PC-3 (cell line): ENCODE data around the gene IGSF3. TPM values are rescaled to one million over a fixed set of nuclear protein-coding genes. Genes with fewer than 3 reads are reported as not detected.

Experiments used
- ATAC-seq: fragments of 200-7000 bp; cut with Tn5 transposase; 2 replicates; pipeline ENCODE4 v1.9.1; 2020; ENCODE audit warnings: mild to moderate bottlenecking, moderate library complexity
- BruUV-seq: library from RNA; stranded (reverse); fragments of 400-500 nt; replicated peaks from 2 replicates; lab custom pipeline; 2021; lab: Mats Ljungman, UMichigan
- CTCF ChIA-PET: fragments of 300-600 bp; sonication (Branson Sonifier 250); formaldehyde crosslinking; loops from one replicate; lab custom pipeline; 2022; ENCODE audit warnings: antibody characterized with exemption; lab: Charles Lee
- POLR2A ChIA-PET: fragments of 300-600 bp; sonication (Branson Sonifier 250); formaldehyde crosslinking; loops from one replicate; lab custom pipeline; 2022; ENCODE audit warnings: antibody characterized with exemption; ENCODE audit not compliant: unreplicated experiment; lab: Charles Lee
- DNase-seq: peaks from one replicate; pipeline ENCODE4 v3.0.0-alpha.2; 2015
- H2AFZ ChIP-seq: fragments of 300-600 bp; sonication (generic); 2 replicates; pipeline ENCODE4 v1.6.0; 2016; ENCODE audit warnings: antibody characterized with exemption, low read length
- H3F3A ChIP-seq: fragments of 300-600 bp; sonication (generic); one replicate; pipeline ENCODE4 v1.6.0; 2017; ENCODE audit warnings: antibody characterized with exemption, low read length, control low read depth, mild to moderate bottlenecking; ENCODE audit not compliant: unreplicated experiment
- H3K27ac ChIP-seq: fragments of 300-600 bp; sonication (generic); 2 replicates; pipeline ENCODE4 v1.5.1; 2016; ENCODE audit warnings: mild to moderate bottlenecking, low read length
- H3K27me3 ChIP-seq: fragments of 300-600 bp; sonication (generic); 2 replicates; pipeline ENCODE4 v1.6.1; 2016; ENCODE audit warnings: low read length, mixed read lengths
- H3K36me3 ChIP-seq: fragments of 300-600 bp; sonication (generic); 2 replicates; pipeline ENCODE4 v1.6.1; 2016; ENCODE audit warnings: low read depth, mixed run types, low read length, mixed read lengths
- H3K4me1 ChIP-seq: fragments of 300-600 bp; sonication (generic); 2 replicates; pipeline ENCODE4 v1.5.1; 2016; ENCODE audit warnings: low read length; ENCODE audit not compliant: insufficient read depth
- H3K4me2 ChIP-seq: fragments of 300-600 bp; sonication (generic); 2 replicates; pipeline ENCODE4 v1.6.0; 2016; ENCODE audit warnings: low read length
- H3K4me3 ChIP-seq: fragments of 300-600 bp; sonication (generic); 2 replicates; pipeline ENCODE4 v1.5.1; 2016; ENCODE audit warnings: mild to moderate bottlenecking, low read length, mixed read lengths
- H3K79me2 ChIP-seq: fragments of 300-600 bp; sonication (generic); 2 replicates; pipeline ENCODE4 v1.6.1; 2017; ENCODE audit warnings: low read length, mixed read lengths
- H3K9ac ChIP-seq: fragments of 300-600 bp; sonication (generic); 2 replicates; pipeline ENCODE4 v1.6.0; 2016; ENCODE audit warnings: mild to moderate bottlenecking, low read length
- H3K9me2 ChIP-seq: fragments of 300-600 bp; sonication (generic); replicated peaks from 2 replicates; pipeline ENCODE4 v1.6.1; 2016; ENCODE audit warnings: mixed run types, low read length, mixed read lengths
- H3K9me3 ChIP-seq: fragments of 300-600 bp; sonication (generic); 2 replicates; pipeline ENCODE4 v1.6.1; 2016; ENCODE audit warnings: low read length, mixed read lengths
- H4K20me1 ChIP-seq: fragments of 300-600 bp; sonication (generic); 2 replicates; pipeline ENCODE4 v1.6.1; 2016; ENCODE audit warnings: low read length, mixed read lengths
- EZH2 ChIP-seq: fragments of 300-600 bp; sonication (generic); IDR thresholded peaks from one replicate; pipeline ENCODE4 v1.6.1; 2017; ENCODE audit warnings: antibody characterized with exemption, mild to moderate bottlenecking, low read length; ENCODE audit not compliant: unreplicated experiment
- EZH2phosphoT487 ChIP-seq: fragments of 300-600 bp; sonication (generic); IDR thresholded peaks from 2 replicates; pipeline ENCODE4 v1.6.1; 2018; ENCODE audit warnings: mild to moderate bottlenecking, antibody characterized with exemption, low read length, borderline replicate concordance
- intact Hi-C: fragments of 100-400 bp; cut with micrococcal nuclease; formaldehyde crosslinking; loops from 2 replicates; pipeline ENCODE4 v1.9.0; 2023
- total RNA-seq: library from RNA; depleted of rRNA; stranded (reverse); fragments of >200 nt; gene quantifications from 2 replicates; pipeline ENCODE4 v1.2.3, GENCODE V29; 2014
- TF ChIP-seq, protein P1 (sequence below): fragments of 300-600 bp; sonication (generic); conservative IDR thresholded peaks from 2 replicates; pipeline ENCODE4 v1.5.1; 2017; ENCODE audit warnings: antibody characterized with exemption, low read depth, mild to moderate bottlenecking, low read length

The IGSF3 gene
- total RNA-seq, 1 experiment from 2014 or later, result 15.5 TPM

DNA sequence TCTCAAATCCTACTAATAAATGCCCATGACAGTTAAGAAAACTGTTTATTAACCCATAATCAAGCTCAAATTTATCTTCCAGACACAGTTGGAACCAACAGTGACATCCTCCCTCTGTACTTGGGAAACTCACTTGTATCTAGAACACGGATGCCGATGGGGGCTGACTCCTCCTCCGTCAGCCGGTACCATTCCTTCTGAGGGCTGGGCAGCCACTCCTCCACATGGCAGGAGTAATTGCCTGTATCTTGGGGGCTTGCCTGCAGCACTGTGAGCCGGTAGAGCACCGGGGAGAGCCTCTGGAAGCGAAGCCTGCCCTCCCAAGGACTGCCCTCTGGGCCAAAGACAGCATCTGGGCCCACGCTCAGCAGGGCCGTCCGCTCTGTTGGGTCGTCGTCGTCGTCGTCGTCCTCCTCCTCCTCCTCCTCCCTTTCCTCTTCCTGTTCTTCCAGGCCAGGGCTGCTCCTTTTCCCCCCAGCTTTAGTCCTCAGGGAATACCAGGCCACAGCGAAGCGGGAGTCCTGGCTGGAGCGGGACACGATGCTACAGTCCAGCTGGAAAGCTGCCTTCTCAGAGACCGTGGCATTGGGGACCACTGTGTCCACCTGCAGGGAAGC is 88.2 kb downstream of the IGSF3 start:
- POLR2A ChIA-PET, result no interaction called here
- CTCF ChIA-PET, result no interaction called here
- Histone ChIP-seq H3K27me3 (no peaks in the 10 kb centered on the region), H3K4me3 (no peak overlapping the region), H3K9ac (no peak overlapping the region), H3K9me2 (no peaks in the 10 kb centered on the region), H3F3A (no peaks in the 10 kb centered on the region), H3K4me2 (no peak overlapping the region), H3K79me2 (no peaks in the 10 kb centered on the region), H3K36me3 (no peaks in the 10 kb centered on the region), H3K9me3 (no peaks in the 10 kb centered on the region), H2AFZ (no peak overlapping the region), H3K4me1 (peaks cover 15% of the 10 kb centered on the region), H4K20me1 (no peaks in the 10 kb centered on the region), H3K27ac (no peak overlapping the region)
- TF ChIP-seq EZH2phosphoT487 (no peak), EZH2 (no peak)
- TF ChIP-seq, protein P1, sequence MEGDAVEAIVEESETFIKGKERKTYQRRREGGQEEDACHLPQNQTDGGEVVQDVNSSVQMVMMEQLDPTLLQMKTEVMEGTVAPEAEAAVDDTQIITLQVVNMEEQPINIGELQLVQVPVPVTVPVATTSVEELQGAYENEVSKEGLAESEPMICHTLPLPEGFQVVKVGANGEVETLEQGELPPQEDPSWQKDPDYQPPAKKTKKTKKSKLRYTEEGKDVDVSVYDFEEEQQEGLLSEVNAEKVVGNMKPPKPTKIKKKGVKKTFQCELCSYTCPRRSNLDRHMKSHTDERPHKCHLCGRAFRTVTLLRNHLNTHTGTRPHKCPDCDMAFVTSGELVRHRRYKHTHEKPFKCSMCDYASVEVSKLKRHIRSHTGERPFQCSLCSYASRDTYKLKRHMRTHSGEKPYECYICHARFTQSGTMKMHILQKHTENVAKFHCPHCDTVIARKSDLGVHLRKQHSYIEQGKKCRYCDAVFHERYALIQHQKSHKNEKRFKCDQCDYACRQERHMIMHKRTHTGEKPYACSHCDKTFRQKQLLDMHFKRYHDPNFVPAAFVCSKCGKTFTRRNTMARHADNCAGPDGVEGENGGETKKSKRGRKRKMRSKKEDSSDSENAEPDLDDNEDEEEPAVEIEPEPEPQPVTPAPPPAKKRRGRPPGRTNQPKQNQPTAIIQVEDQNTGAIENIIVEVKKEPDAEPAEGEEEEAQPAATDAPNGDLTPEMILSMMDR, result no peak
- BruUV-seq, result no TSS peak
- no peak for DNase-seq
- no peak for ATAC-seq
- intact Hi-C loops, result loop anchor here (10.0 kb wide), 3 partner anchors 155 to 355 kb away; partner anchors contain the start of gene PTGFRN

DNA sequence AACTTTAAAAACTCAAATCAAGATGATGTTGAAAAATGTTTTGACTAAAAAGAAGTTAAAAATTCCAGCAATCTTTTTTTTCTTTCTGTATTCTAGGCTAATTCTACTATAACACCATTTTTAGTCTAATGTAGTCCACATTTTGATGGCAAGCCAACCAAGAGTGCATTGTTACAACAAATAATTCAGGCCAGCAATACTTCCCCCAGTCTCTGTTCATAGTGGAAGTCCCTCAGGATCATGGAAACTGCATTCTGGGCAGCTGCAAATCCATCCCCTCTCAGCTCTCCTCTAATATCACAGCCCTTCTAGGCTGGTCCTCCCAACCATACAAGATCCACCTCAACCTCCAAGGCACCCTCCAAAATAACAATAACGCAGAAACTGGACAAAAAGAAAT is 89.0 kb downstream of the IGSF3 start:
- no TSS peak for BruUV-seq
- TF ChIP-seq, protein P1, result no peak
- TF ChIP-seq EZH2, result no peak
- no peak for TF ChIP-seq EZH2phosphoT487
- POLR2A ChIA-PET, result no interaction called here

DNA sequence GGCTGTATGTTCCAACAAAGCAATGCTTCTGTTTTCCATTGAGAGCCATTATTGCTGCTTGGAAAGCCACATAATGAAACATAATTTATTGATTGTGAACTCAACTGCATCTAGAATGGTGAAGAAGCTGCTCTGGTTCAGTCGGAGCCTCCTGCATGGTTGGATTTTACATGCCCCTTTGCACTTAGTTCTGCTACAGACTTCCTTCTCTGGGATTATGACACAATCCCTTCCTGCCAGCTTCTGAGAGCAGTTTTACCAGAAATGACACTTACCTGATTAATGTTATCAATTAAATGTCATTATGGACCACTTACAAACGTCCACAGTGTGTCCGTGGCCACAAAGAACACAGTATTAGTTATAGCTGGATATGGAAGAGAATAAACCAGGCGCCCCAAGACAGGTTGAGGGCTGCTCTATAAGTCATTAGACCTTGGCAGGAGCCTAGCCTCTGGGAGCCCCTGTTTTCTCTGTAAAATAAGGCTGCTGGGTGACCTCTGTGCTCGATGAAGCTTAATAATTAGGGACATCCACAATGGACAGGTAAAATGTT is 89.7 kb downstream of the IGSF3 start:
- Histone ChIP-seq H3K4me3 (no peak overlapping the region), H3F3A (no peaks in the 10 kb centered on the region), H3K4me1 (peaks cover 25% of the 10 kb centered on the region), H3K27me3 (no peaks in the 10 kb centered on the region), H3K9me2 (no peaks in the 10 kb centered on the region), H3K36me3 (no peaks in the 10 kb centered on the region), H3K4me2 (no peak overlapping the region), H3K79me2 (no peaks in the 10 kb centered on the region), H3K9ac (no peak overlapping the region), H3K9me3 (no peaks in the 10 kb centered on the region), H4K20me1 (no peaks in the 10 kb centered on the region), H2AFZ (no peak overlapping the region), H3K27ac (no peak overlapping the region)
- intact Hi-C loops, result loop anchor here (10.0 kb wide), 3 partner anchors 157 to 357 kb away; partner anchors contain the start of gene PTGFRN
- POLR2A ChIA-PET, result no interaction called here
- ATAC-seq (no peak), DNase-seq (no peak)
- TF ChIP-seq EZH2 (no peak), EZH2phosphoT487 (no peak)
- TF ChIP-seq, protein P1, result no peak
- CTCF ChIA-PET, result no interaction called here
- no TSS peak for BruUV-seq

More for the DNA sequence above, 89.0 kb downstream of the IGSF3 start:
- H3K4me2 ChIP-seq, result no peak overlapping the region
- no peak overlapping the region for H3K4me3 ChIP-seq
- no peak overlapping the region for H3K9ac ChIP-seq
- DNase-seq, result no peak
- H3K9me3 ChIP-seq, result no peaks in the 10 kb centered on the region
- H2AFZ ChIP-seq, result no peak overlapping the region
- no peaks in the 10 kb centered on the region for H3K79me2 ChIP-seq
- no peak overlapping the region for H3K27ac ChIP-seq
- peaks cover 23% of the 10 kb centered on the region for H3K4me1 ChIP-seq
- no peaks in the 10 kb centered on the region for H4K20me1 ChIP-seq
- H3K36me3 ChIP-seq, result no peaks in the 10 kb centered on the region
- intact Hi-C loops, result loop anchor here (10.0 kb wide), 3 partner anchors 156 to 356 kb away; partner anchors contain the start of gene PTGFRN
- no peaks in the 10 kb centered on the region for H3K9me2 ChIP-seq
- CTCF ChIA-PET, result no interaction called here
- no peaks in the 10 kb centered on the region for H3F3A ChIP-seq
- H3K27me3 ChIP-seq, result no peaks in the 10 kb centered on the region
- no peak for ATAC-seq
